ENCODE measurements around the gene MAG. TPM values are rescaled to one million over a fixed set of nuclear protein-coding genes. Genes with fewer than 3 reads are reported as not detected.

MAG gene
- total RNA-seq, 1 donor from 2014 or later: not detected

DNA sequence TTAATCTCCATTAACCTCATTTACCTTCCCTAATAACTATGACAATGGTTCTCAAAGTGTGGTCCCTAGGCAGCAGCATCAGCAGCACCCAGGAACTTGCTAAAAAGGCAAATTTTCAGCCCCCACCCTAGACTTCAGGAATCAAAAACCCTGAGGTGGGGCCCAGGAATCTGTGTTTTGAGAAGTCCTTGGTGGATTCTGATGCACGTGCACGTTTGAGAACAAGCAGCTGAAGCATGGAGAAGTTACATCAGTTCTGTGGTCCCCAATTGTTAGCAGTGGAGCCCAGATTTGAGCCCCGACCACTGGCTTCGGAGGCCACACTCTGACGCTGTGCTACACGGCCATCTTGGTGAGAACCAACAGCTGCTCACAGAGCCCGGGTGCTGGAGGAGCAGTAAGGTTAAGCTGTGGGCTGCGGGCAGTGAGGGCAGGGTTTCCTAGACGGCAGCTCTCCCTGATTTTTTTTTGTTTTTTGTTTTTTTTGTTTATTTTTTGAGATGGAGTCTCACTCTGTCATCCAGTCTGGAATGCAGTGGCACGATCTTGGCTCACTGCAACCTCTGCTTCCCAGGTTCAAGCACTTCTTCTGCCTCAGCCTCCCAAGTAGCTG lies 23.0 kb downstream of the MAG start:
- Mint-ChIP-seq H3K4me3 (ENCODE audit: unreplicated experiment) (no peak overlapping the region), H3K27ac (ENCODE audit: unreplicated experiment) (no peak overlapping the region), H3K36me3 (ENCODE audit: unreplicated experiment) (no peaks in the 10 kb centered on the region), H3K9me3 (ENCODE audit: unreplicated experiment) (no peaks in the 10 kb centered on the region), H3K27me3 (ENCODE audit: unreplicated experiment) (no peaks in the 10 kb centered on the region), H3K4me1 (ENCODE audit: unreplicated experiment) (peaks cover 9% of the 10 kb centered on the region)
- no peak for DNase-seq (ENCODE audit: extremely low spot score, unreplicated experiment)
- TF ChIP-seq, protein P1, sequence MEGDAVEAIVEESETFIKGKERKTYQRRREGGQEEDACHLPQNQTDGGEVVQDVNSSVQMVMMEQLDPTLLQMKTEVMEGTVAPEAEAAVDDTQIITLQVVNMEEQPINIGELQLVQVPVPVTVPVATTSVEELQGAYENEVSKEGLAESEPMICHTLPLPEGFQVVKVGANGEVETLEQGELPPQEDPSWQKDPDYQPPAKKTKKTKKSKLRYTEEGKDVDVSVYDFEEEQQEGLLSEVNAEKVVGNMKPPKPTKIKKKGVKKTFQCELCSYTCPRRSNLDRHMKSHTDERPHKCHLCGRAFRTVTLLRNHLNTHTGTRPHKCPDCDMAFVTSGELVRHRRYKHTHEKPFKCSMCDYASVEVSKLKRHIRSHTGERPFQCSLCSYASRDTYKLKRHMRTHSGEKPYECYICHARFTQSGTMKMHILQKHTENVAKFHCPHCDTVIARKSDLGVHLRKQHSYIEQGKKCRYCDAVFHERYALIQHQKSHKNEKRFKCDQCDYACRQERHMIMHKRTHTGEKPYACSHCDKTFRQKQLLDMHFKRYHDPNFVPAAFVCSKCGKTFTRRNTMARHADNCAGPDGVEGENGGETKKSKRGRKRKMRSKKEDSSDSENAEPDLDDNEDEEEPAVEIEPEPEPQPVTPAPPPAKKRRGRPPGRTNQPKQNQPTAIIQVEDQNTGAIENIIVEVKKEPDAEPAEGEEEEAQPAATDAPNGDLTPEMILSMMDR (IDR thresholded peaks at IDR 0.05): no peak

DNA sequence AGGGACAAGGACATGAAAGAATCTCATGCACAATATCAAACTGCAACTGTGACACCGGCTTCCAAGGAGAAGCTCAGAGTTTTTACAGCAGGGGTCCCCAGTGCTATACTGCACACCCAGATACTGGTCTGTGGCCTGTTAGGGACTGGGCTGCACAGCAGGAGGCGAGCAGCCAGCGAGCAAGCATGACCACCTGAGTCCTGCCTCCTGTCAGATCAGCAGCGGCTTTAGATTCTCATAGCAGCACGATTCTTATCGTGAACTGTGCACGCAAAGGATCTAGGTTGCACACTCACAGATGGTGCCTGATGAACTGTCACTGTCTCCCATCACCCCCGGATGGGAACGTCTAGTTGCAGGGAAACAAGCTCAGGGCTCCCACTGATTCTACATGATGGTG lies 23.9 kb downstream of the MAG start:
- H3K4me3 Mint-ChIP-seq (ENCODE audit: unreplicated experiment): no peak overlapping the region
- no peak overlapping the region for H3K27ac Mint-ChIP-seq (ENCODE audit: unreplicated experiment)
- no peaks in the 10 kb centered on the region for H3K27me3 Mint-ChIP-seq (ENCODE audit: unreplicated experiment)
- peaks cover 9% of the 10 kb centered on the region for H3K4me1 Mint-ChIP-seq (ENCODE audit: unreplicated experiment)
- TF ChIP-seq, protein P1 (IDR thresholded peaks at IDR 0.05): no peak
- DNase-seq (ENCODE audit: extremely low spot score, unreplicated experiment): no peak
- H3K36me3 Mint-ChIP-seq (ENCODE audit: unreplicated experiment): no peaks in the 10 kb centered on the region
- H3K9me3 Mint-ChIP-seq (ENCODE audit: unreplicated experiment): no peaks in the 10 kb centered on the region

DNA sequence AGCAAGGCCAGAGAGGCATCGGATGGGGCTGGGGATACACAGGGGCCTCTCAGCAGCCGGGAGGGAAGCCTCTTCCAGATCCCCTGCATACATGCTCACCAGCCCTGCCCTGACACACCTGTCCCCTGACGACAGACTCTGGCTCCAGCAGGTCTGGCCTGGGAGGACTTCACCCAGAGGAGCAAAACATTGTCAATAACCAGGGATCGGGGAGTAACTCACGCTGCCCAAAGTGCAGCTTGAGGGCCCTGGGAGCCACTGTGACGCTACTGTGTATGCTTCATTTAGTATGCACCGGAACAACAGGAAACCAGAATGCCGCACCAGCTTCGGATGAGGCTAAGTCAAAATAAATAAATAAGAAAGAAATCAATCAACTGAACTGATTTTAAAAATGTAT lies 24.6 kb downstream of the MAG start:
- Mint-ChIP-seq H3K27me3 (ENCODE audit: unreplicated experiment) (no peaks in the 10 kb centered on the region), H3K4me3 (ENCODE audit: unreplicated experiment) (no peak overlapping the region), H3K4me1 (ENCODE audit: unreplicated experiment) (peaks cover 9% of the 10 kb centered on the region), H3K27ac (ENCODE audit: unreplicated experiment) (no peak overlapping the region), H3K36me3 (ENCODE audit: unreplicated experiment) (no peaks in the 10 kb centered on the region), H3K9me3 (ENCODE audit: unreplicated experiment) (no peaks in the 10 kb centered on the region)
- TF ChIP-seq, protein P1 (IDR thresholded peaks at IDR 0.05): no peak
- no peak for DNase-seq (ENCODE audit: extremely low spot score, unreplicated experiment)

DNA sequence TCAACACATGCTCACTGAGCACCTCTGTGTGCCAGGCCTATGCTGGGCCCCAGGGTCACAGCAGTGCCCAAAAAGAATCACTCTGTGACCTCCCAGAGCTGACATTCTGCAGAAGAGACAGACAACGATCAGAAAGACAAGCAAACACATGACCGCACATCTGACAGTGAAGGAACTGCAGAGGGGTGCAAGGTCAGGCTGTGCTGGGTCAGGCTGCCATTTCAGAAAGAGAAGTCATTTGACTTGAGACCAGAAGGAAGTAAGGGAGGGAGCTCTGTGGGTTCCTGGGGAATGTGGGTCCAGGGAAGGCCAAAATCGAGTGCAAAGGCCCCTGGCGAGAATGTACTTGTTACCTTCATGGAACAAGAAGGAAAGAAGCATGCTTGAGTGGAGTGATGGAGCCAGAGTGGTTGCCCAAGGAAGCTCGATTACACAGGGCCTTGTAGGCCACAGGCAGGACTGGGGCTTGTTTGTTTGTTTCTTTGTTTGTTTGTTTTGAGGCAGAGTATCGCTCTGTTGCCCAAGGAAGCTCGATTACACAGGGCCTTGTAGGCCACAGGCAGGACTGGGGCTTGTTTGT lies 25.6 kb downstream of the MAG start:
- H3K9me3 Mint-ChIP-seq (ENCODE audit: unreplicated experiment): no peaks in the 10 kb centered on the region
- H3K27me3 Mint-ChIP-seq (ENCODE audit: unreplicated experiment): peaks cover 3% of the 10 kb centered on the region
- no peak for DNase-seq (ENCODE audit: extremely low spot score, unreplicated experiment)
- no peak overlapping the region for H3K27ac Mint-ChIP-seq (ENCODE audit: unreplicated experiment)
- no peaks in the 10 kb centered on the region for H3K36me3 Mint-ChIP-seq (ENCODE audit: unreplicated experiment)
- no peak overlapping the region for H3K4me3 Mint-ChIP-seq (ENCODE audit: unreplicated experiment)
- TF ChIP-seq, protein P1 (IDR thresholded peaks at IDR 0.05): no peak
- peaks cover 9% of the 10 kb centered on the region for H3K4me1 Mint-ChIP-seq (ENCODE audit: unreplicated experiment)

DNA sequence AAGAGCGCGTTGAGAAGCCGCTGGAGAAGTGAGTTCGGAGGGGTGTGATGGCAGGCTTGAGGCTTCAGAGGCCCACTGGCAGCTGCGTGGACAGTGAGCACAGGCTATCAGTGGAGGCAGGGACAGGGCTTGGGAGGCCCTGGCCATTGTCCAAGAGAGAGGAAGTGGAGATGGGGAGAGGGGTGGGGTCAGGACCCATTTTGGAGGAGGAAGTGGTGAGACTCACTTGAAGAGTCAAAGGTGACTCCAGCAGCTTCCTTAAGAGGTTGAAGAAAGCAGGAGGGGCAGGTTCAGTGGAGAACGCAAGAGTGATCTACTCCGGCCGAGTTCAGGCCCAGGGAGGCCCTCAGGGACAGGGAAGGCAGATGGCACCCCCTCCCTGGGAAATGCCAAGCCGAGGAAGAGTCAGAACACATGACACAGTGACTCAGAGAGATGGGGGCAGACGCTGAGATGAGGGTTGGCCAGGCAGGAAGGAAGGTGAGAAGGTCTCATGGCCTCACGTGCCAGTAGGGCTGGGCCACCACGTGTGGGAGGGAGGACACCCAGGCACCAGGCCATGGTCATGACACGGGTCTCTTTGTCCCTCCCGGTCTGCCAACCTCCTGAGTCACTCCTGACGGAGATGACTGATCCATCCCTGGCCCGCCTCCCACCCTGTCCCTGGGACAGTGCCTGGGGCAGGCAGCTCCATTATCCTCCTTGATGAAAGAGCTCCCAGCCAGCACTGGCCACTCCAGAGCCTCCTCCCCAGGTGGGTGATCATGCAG lies 26.9 kb downstream of the MAG start:
- peak overlapping the region; percentile 31 for H3K27ac Mint-ChIP-seq (ENCODE audit: unreplicated experiment)
- H3K9me3 Mint-ChIP-seq (ENCODE audit: unreplicated experiment): no peaks in the 10 kb centered on the region
- H3K36me3 Mint-ChIP-seq (ENCODE audit: unreplicated experiment): no peaks in the 10 kb centered on the region
- H3K27me3 Mint-ChIP-seq (ENCODE audit: unreplicated experiment): peaks cover 4% of the 10 kb centered on the region
- H3K4me3 Mint-ChIP-seq (ENCODE audit: unreplicated experiment): no peak overlapping the region
- DNase-seq (ENCODE audit: extremely low spot score, unreplicated experiment): no peak
- peaks cover 8% of the 10 kb centered on the region for H3K4me1 Mint-ChIP-seq (ENCODE audit: unreplicated experiment)
- TF ChIP-seq, protein P1 (IDR thresholded peaks at IDR 0.05): no peak

Measured in osteocyte (in vitro differentiated cells).